PC-3 (cell line): ENCODE data around the gene C11orf87. TPM values are rescaled to one million over a fixed set of nuclear protein-coding genes. Genes with fewer than 3 reads are reported as not detected.

Source experiments
- ATAC-seq: fragments of 200-7000 bp; cut with Tn5 transposase; 2 replicates; pipeline ENCODE4 v1.9.1; 2020; ENCODE audit warnings: mild to moderate bottlenecking, moderate library complexity
- BruUV-seq: library from RNA; stranded (reverse); fragments of 400-500 nt; replicated peaks from 2 replicates; lab custom pipeline; 2021; lab: Mats Ljungman, UMichigan
- CTCF ChIA-PET: fragments of 300-600 bp; sonication (Branson Sonifier 250); formaldehyde crosslinking; loops from one replicate; lab custom pipeline; 2022; ENCODE audit warnings: antibody characterized with exemption; lab: Charles Lee
- POLR2A ChIA-PET: fragments of 300-600 bp; sonication (Branson Sonifier 250); formaldehyde crosslinking; loops from one replicate; lab custom pipeline; 2022; ENCODE audit warnings: antibody characterized with exemption; ENCODE audit not compliant: unreplicated experiment; lab: Charles Lee
- DNase-seq: peaks from one replicate; pipeline ENCODE4 v3.0.0-alpha.2; 2015
- H2AFZ ChIP-seq: fragments of 300-600 bp; sonication (generic); 2 replicates; pipeline ENCODE4 v1.6.0; 2016; ENCODE audit warnings: antibody characterized with exemption, low read length
- H3F3A ChIP-seq: fragments of 300-600 bp; sonication (generic); one replicate; pipeline ENCODE4 v1.6.0; 2017; ENCODE audit warnings: antibody characterized with exemption, low read length, control low read depth, mild to moderate bottlenecking; ENCODE audit not compliant: unreplicated experiment
- H3K27ac ChIP-seq: fragments of 300-600 bp; sonication (generic); 2 replicates; pipeline ENCODE4 v1.5.1; 2016; ENCODE audit warnings: mild to moderate bottlenecking, low read length
- H3K27me3 ChIP-seq: fragments of 300-600 bp; sonication (generic); 2 replicates; pipeline ENCODE4 v1.6.1; 2016; ENCODE audit warnings: low read length, mixed read lengths
- H3K36me3 ChIP-seq: fragments of 300-600 bp; sonication (generic); 2 replicates; pipeline ENCODE4 v1.6.1; 2016; ENCODE audit warnings: low read depth, mixed run types, low read length, mixed read lengths
- H3K4me1 ChIP-seq: fragments of 300-600 bp; sonication (generic); 2 replicates; pipeline ENCODE4 v1.5.1; 2016; ENCODE audit warnings: low read length; ENCODE audit not compliant: insufficient read depth
- H3K4me2 ChIP-seq: fragments of 300-600 bp; sonication (generic); 2 replicates; pipeline ENCODE4 v1.6.0; 2016; ENCODE audit warnings: low read length
- H3K4me3 ChIP-seq: fragments of 300-600 bp; sonication (generic); 2 replicates; pipeline ENCODE4 v1.5.1; 2016; ENCODE audit warnings: mild to moderate bottlenecking, low read length, mixed read lengths
- H3K79me2 ChIP-seq: fragments of 300-600 bp; sonication (generic); 2 replicates; pipeline ENCODE4 v1.6.1; 2017; ENCODE audit warnings: low read length, mixed read lengths
- H3K9ac ChIP-seq: fragments of 300-600 bp; sonication (generic); 2 replicates; pipeline ENCODE4 v1.6.0; 2016; ENCODE audit warnings: mild to moderate bottlenecking, low read length
- H3K9me2 ChIP-seq: fragments of 300-600 bp; sonication (generic); replicated peaks from 2 replicates; pipeline ENCODE4 v1.6.1; 2016; ENCODE audit warnings: mixed run types, low read length, mixed read lengths
- H3K9me3 ChIP-seq: fragments of 300-600 bp; sonication (generic); 2 replicates; pipeline ENCODE4 v1.6.1; 2016; ENCODE audit warnings: low read length, mixed read lengths
- H4K20me1 ChIP-seq: fragments of 300-600 bp; sonication (generic); 2 replicates; pipeline ENCODE4 v1.6.1; 2016; ENCODE audit warnings: low read length, mixed read lengths
- EZH2 ChIP-seq: fragments of 300-600 bp; sonication (generic); IDR thresholded peaks from one replicate; pipeline ENCODE4 v1.6.1; 2017; ENCODE audit warnings: antibody characterized with exemption, mild to moderate bottlenecking, low read length; ENCODE audit not compliant: unreplicated experiment
- EZH2phosphoT487 ChIP-seq: fragments of 300-600 bp; sonication (generic); IDR thresholded peaks from 2 replicates; pipeline ENCODE4 v1.6.1; 2018; ENCODE audit warnings: mild to moderate bottlenecking, antibody characterized with exemption, low read length, borderline replicate concordance
- intact Hi-C: fragments of 100-400 bp; cut with micrococcal nuclease; formaldehyde crosslinking; loops from 2 replicates; pipeline ENCODE4 v1.9.0; 2023
- total RNA-seq: library from RNA; depleted of rRNA; stranded (reverse); fragments of >200 nt; gene quantifications from 2 replicates; pipeline ENCODE4 v1.2.3, GENCODE V29; 2014
- TF ChIP-seq, protein P1 (sequence below): fragments of 300-600 bp; sonication (generic); conservative IDR thresholded peaks from 2 replicates; pipeline ENCODE4 v1.5.1; 2017; ENCODE audit warnings: antibody characterized with exemption, low read depth, mild to moderate bottlenecking, low read length

C11orf87 gene
- total RNA-seq, 1 experiment from 2014 or later: not detected

DNA sequence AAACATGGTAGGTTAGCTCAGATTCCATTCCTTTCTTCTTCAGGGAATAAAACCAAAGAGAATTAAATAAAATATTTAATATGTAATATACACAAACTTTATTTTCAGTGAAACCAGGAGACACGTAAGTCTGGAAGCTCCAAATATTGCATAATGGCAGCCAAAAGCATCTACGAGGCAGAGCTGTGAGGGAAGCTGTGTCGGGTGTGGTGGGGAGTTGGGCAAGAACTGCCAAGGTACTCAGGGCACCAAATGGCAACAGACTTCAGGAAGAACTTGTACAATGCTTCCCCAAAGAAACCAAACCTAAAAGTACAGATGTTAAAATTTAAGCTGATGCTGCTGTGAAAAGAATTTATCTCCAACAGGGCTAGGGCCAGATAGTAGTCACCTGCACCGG is 47.5 kb upstream of the C11orf87 start:
- H3K9me2 ChIP-seq: no peaks in the 10 kb centered on the region
- POLR2A ChIA-PET: no interaction called here
- intact Hi-C loops: no loop called here

DNA sequence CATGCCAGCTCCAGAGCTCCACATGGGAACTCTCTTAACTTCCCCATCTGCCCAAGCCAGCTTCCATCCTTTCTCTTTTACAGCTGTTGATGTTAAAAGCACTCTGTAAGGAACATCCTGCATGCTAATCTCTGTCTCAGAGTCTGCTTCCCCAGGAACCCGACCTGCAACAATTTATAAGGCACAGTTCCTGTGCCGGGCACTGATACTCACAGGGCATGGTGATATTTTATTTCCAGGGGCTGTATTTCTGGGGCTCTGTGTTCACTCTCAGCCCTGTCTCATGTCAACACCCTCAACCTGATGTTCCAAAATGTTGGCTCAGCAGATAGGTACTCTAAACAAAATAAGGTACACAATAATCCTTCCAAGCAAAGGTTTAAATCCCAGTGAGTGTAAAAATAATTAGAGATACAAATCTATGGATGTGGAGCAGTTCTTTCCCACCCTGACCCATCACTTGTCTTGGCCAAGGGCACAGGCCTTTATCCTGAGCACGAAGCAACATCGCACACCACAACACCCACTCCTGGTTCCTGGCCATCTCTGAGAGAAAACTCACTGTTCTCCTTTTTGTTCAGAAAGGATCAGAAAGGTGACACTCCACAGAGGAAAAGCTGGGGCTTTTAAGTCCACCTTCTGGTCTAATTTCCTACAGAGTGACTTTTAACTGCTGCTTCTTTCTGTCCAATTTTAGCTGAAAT is 44.8 kb upstream of the C11orf87 start:
- peaks cover 42% of the 10 kb centered on the region for H3K27me3 ChIP-seq
- H3K27ac ChIP-seq: no peak overlapping the region
- H3F3A ChIP-seq: no peaks in the 10 kb centered on the region
- CTCF ChIA-PET: no interaction called here
- H3K9me3 ChIP-seq: no peaks in the 10 kb centered on the region
- no peak overlapping the region for H3K4me2 ChIP-seq
- no peak overlapping the region for H3K4me3 ChIP-seq
- POLR2A ChIA-PET: no interaction called here
- no peaks in the 10 kb centered on the region for H3K79me2 ChIP-seq
- H4K20me1 ChIP-seq: no peaks in the 10 kb centered on the region
- no peak for ATAC-seq
- DNase-seq: no peak
- intact Hi-C loops: no loop called here
- H3K4me1 ChIP-seq: peaks cover under 1% of the 10 kb centered on the region; the same call in 1 of the 2 replicates
- no peaks in the 10 kb centered on the region for H3K36me3 ChIP-seq
- H3K9ac ChIP-seq: no peak overlapping the region
- TF ChIP-seq EZH2phosphoT487 (no peak), EZH2 (no peak)
- TF ChIP-seq, protein P1, sequence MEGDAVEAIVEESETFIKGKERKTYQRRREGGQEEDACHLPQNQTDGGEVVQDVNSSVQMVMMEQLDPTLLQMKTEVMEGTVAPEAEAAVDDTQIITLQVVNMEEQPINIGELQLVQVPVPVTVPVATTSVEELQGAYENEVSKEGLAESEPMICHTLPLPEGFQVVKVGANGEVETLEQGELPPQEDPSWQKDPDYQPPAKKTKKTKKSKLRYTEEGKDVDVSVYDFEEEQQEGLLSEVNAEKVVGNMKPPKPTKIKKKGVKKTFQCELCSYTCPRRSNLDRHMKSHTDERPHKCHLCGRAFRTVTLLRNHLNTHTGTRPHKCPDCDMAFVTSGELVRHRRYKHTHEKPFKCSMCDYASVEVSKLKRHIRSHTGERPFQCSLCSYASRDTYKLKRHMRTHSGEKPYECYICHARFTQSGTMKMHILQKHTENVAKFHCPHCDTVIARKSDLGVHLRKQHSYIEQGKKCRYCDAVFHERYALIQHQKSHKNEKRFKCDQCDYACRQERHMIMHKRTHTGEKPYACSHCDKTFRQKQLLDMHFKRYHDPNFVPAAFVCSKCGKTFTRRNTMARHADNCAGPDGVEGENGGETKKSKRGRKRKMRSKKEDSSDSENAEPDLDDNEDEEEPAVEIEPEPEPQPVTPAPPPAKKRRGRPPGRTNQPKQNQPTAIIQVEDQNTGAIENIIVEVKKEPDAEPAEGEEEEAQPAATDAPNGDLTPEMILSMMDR: no peak
- no peak overlapping the region for H2AFZ ChIP-seq
- BruUV-seq: no TSS peak
- H3K9me2 ChIP-seq: no peaks in the 10 kb centered on the region

More for the DNA sequence above, 47.5 kb upstream of the C11orf87 start:
- Histone ChIP-seq H3K27me3 (peaks cover 40% of the 10 kb centered on the region), H3K4me2 (no peak overlapping the region), H3K9ac (no peak overlapping the region), H2AFZ (no peak overlapping the region), H3K4me3 (no peak overlapping the region), H3K79me2 (no peaks in the 10 kb centered on the region), H3K27ac (no peak overlapping the region), H3K4me1 (peaks cover 3% of the 10 kb centered on the region; the same call in 1 of the 2 replicates), H4K20me1 (no peaks in the 10 kb centered on the region), H3K36me3 (no peaks in the 10 kb centered on the region), H3F3A (no peaks in the 10 kb centered on the region), H3K9me3 (no peaks in the 10 kb centered on the region)
- CTCF ChIA-PET: no interaction called here
- ATAC-seq: no peak
- TF ChIP-seq EZH2phosphoT487 (no peak), EZH2 (no peak)
- TF ChIP-seq, protein P1: no peak
- DNase-seq: no peak
- no TSS peak for BruUV-seq

DNA sequence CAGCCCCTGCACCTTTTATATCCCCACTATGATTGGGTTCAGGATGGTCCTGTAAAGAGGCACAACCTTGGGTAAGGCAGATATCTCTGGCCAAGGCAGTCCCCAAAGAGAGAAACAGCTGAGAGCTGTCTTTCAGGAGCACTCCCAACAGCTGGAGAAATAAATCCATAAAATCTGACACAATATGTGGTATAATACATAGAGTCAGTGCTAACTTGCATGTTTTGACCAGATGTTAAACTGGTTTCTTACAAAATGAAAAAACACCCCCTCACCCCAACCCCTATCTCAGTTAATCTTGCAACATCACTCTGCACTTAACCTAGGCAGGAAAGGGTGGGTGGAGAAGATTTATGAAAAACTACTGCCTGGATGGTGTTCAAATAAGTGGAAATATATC is 44.0 kb upstream of the C11orf87 start:
- POLR2A ChIA-PET: no interaction called here
- BruUV-seq: no TSS peak

More for the DNA sequence above, 44.0 kb upstream of the C11orf87 start:
- no peak overlapping the region for H3K4me2 ChIP-seq
- no peak for DNase-seq
- no peaks in the 10 kb centered on the region for H3F3A ChIP-seq
- H2AFZ ChIP-seq: no peak overlapping the region
- H3K79me2 ChIP-seq: no peaks in the 10 kb centered on the region
- no peak overlapping the region for H3K4me3 ChIP-seq
- H3K9me3 ChIP-seq: no peaks in the 10 kb centered on the region
- no peaks in the 10 kb centered on the region for H3K36me3 ChIP-seq
- H3K4me1 ChIP-seq: no peaks in the 10 kb centered on the region
- H3K27ac ChIP-seq: no peak overlapping the region
- no peak for ATAC-seq
- peaks cover 42% of the 10 kb centered on the region for H3K27me3 ChIP-seq
- H4K20me1 ChIP-seq: no peaks in the 10 kb centered on the region
- no peak overlapping the region for H3K9ac ChIP-seq
- CTCF ChIA-PET: no interaction called here
- H3K9me2 ChIP-seq: no peaks in the 10 kb centered on the region
- intact Hi-C loops: no loop called here
- TF ChIP-seq EZH2: no peak
- no peak for TF ChIP-seq EZH2phosphoT487
- TF ChIP-seq, protein P1: no peak
